Measurements from ENCODE around the gene RUSC2. TPM values are rescaled to one million over a fixed set of nuclear protein-coding genes. Genes with fewer than 3 reads are reported as not detected.

Gene RUSC2
- total and polyA plus RNA-seq, 2 of the 4 experiments (the other 2 are of a cell fraction), result 17.4 to 35.4 TPM

- TF ChIP-seq, protein P1, sequence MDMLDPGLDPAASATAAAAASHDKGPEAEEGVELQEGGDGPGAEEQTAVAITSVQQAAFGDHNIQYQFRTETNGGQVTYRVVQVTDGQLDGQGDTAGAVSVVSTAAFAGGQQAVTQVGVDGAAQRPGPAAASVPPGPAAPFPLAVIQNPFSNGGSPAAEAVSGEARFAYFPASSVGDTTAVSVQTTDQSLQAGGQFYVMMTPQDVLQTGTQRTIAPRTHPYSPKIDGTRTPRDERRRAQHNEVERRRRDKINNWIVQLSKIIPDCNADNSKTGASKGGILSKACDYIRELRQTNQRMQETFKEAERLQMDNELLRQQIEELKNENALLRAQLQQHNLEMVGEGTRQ (IDR thresholded peaks at IDR 0.05; ENCODE audit: low read depth, low read length), result peak; percentile 63
- TF ChIP-seq SMC3 (IDR thresholded peaks at IDR 0.05; ENCODE audit: low read depth, low read length) (peak; percentile 19; the same call in 1 of the 2 replicates), CEBPB (IDR thresholded peaks at IDR 0.05; ENCODE audit: low read depth, low read length) (peak; percentile 80), RCOR1 (IDR thresholded peaks at IDR 0.05; ENCODE audit: insufficient replicate concordance, low read length) (peak; percentile 14), BHLHE40 (IDR thresholded peaks at IDR 0.05; ENCODE audit: low read depth, low read length) (peak; percentile 93), FOS (IDR thresholded peaks at IDR 0.05; ENCODE audit: low read depth, low read length) (peak; percentile 32; the same call in 1 of the 2 replicates), CHD1 (IDR thresholded peaks at IDR 0.05; ENCODE audit: low read depth, low read length) (peak; percentile 43; the same call in 1 of the 2 replicates), NFE2L2 (IDR thresholded peaks at IDR 0.05; ENCODE audit: low read depth, low read length) (no peak), RAD21 (IDR thresholded peaks at IDR 0.05; ENCODE audit: low read length) (peak; percentile 52), ELK1 (IDR thresholded peaks at IDR 0.05; ENCODE audit: borderline replicate concordance, low read depth, low read length) (no peak)
These were observed at the start of gene RUSC2 (continued) for GRCh38 chr9:35489313-35490154.

All from IMR-90 (cell line).